ENCODE results near the gene EVA1C. TPM values are rescaled to one million over a fixed set of nuclear protein-coding genes. Genes with fewer than 3 reads are reported as not detected.

Gene EVA1C
- total and polyA plus RNA-seq, 2 donors (not counting 1 experiment from before 2014, with no cell fraction given), result 2.4 to 4.6 TPM

DNA sequence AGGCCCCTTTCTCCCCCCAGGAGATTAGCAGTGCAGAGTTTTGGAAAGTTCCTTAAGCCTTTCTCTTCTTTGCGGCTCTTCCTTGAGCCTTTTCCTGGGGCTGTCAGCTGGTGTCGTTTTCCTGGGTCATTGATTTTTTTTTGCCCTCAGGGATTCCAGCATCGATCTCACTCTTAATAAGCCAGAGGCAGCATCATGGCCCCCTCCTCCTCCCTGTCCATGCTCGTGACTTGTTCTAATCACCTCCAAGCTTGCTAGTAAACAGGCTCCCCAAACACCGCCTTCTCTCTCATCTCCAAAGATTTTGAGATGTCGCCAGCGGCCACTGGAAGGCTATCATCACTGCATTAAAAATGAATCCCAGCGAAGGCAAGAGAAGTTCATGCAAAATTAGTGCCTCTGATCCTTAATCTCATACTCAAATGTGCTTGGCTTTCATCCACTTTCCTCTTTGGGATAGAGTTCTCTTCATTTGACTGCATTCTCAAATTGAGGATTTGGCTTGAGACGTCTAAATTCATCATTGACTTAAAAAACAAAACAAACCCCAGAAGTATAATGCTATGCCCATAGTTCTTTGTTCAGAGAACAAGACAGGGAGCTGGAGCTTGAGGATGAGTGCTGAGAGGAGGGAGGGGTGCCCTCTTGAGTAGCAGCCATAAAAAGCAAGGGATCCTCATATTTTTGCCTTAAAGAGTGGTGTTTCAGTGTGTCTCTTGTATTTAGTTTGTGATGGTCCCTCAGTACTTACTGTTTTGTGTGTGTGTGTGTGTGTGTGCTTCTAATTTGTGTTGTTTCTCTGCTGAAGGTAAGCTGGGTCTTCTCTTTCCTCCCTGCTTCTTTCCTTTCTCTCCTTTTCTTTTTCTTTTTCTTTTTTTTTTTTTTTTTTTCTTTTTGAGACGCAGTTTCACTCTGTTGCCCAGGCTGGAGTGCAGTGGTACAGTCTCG is 3.2 kb downstream of the EVA1C start:
- no peak for DNase-seq (ENCODE audit: low read depth in 2 of 2)
- H3K4me2 ChIP-seq (ENCODE audit: extremely low read depth, insufficient read depth, low read length), result no peak overlapping the region

DNA sequence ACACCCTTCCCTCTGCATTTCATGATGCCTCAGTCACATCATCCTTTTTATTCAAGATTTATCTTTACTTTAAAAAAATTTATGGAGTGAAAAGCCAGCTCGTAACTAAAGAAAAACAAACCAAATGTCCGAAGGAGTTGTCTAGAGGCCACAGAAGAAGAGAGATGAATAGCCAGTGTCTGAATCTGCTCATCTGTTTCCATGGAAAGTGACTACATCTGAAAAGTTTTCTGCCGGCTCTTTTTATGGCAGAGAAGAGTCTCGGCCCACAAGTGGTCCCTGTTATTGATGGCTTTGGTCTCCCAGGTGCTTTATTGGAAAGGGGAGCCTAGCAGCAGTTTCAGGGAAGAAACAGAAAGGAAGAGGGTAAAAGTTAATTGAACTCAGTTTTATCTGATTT is 5.6 kb downstream of the EVA1C start:
- no peak overlapping the region for H2AFZ ChIP-seq (ENCODE audit: low read length)
- H3K4me1 ChIP-seq (ENCODE audit: control insufficient read depth, extremely low read depth, insufficient read depth, low read length), result no peaks in the 10 kb centered on the region
- TF ChIP-seq, protein P1, sequence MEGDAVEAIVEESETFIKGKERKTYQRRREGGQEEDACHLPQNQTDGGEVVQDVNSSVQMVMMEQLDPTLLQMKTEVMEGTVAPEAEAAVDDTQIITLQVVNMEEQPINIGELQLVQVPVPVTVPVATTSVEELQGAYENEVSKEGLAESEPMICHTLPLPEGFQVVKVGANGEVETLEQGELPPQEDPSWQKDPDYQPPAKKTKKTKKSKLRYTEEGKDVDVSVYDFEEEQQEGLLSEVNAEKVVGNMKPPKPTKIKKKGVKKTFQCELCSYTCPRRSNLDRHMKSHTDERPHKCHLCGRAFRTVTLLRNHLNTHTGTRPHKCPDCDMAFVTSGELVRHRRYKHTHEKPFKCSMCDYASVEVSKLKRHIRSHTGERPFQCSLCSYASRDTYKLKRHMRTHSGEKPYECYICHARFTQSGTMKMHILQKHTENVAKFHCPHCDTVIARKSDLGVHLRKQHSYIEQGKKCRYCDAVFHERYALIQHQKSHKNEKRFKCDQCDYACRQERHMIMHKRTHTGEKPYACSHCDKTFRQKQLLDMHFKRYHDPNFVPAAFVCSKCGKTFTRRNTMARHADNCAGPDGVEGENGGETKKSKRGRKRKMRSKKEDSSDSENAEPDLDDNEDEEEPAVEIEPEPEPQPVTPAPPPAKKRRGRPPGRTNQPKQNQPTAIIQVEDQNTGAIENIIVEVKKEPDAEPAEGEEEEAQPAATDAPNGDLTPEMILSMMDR (conservative IDR thresholded peaks at IDR 0.05 in 1 of 2, IDR thresholded peaks at IDR 0.05 in 1 of 2; ENCODE audit: low read depth in 1 of 2, low read length in 2 of 2), result no peak
- TF ChIP-seq EZH2 (IDR thresholded peaks at IDR 0.05; ENCODE audit: low read length, missing control alignments), result no peak
- no peaks in the 10 kb centered on the region for H4K20me1 ChIP-seq (ENCODE audit: control insufficient read depth, extremely low read depth, insufficient read depth, low read length)
- no peaks in the 10 kb centered on the region for H3K9me3 ChIP-seq (ENCODE audit: control insufficient read depth, insufficient read depth, low read depth, low read length)
- no peaks in the 10 kb centered on the region for H3K79me2 ChIP-seq (ENCODE audit: control insufficient read depth, insufficient read depth, low read length)
- no peak overlapping the region for H3K4me3 ChIP-seq (replicated peaks in 1 of 4; ENCODE audit: control extremely low read depth in 1 of 4, insufficient read depth in 1 of 4, low read depth in 3 of 4, low read length in 4 of 4)
- no peaks in the 10 kb centered on the region for H3K27me3 ChIP-seq (ENCODE audit: control insufficient read depth, insufficient read depth, low read length)
- H3K27ac ChIP-seq (ENCODE audit: insufficient read depth, low read length), result no peak overlapping the region
- DNase-seq (ENCODE audit: low read depth in 2 of 2), result no peak
- H3K36me3 ChIP-seq (ENCODE audit: control insufficient read depth, insufficient read depth, low read length), result no peaks in the 10 kb centered on the region
- H3K9ac ChIP-seq (ENCODE audit: insufficient read depth, low read length), result no peak overlapping the region
- H3K4me2 ChIP-seq (ENCODE audit: extremely low read depth, insufficient read depth, low read length), result no peak overlapping the region

More for the DNA sequence above, 3.2 kb downstream of the EVA1C start:
- H3K9ac ChIP-seq (ENCODE audit: insufficient read depth, low read length), result no peak overlapping the region
- H3K27me3 ChIP-seq (ENCODE audit: control insufficient read depth, insufficient read depth, low read length), result no peaks in the 10 kb centered on the region
- no peaks in the 10 kb centered on the region for H3K36me3 ChIP-seq (ENCODE audit: control insufficient read depth, insufficient read depth, low read length)
- no peak overlapping the region for H2AFZ ChIP-seq (ENCODE audit: low read length)
- TF ChIP-seq, protein P1 (conservative IDR thresholded peaks at IDR 0.05 in 1 of 2, IDR thresholded peaks at IDR 0.05 in 1 of 2; ENCODE audit: low read depth in 1 of 2, low read length in 2 of 2), result no peak
- no peak for TF ChIP-seq EZH2 (IDR thresholded peaks at IDR 0.05; ENCODE audit: low read length, missing control alignments)
- no peaks in the 10 kb centered on the region for H3K4me1 ChIP-seq (ENCODE audit: control insufficient read depth, extremely low read depth, insufficient read depth, low read length)
- no peaks in the 10 kb centered on the region for H3K79me2 ChIP-seq (ENCODE audit: control insufficient read depth, insufficient read depth, low read length)
- no peak overlapping the region for H3K4me3 ChIP-seq (replicated peaks in 1 of 4; ENCODE audit: control extremely low read depth in 1 of 4, insufficient read depth in 1 of 4, low read depth in 3 of 4, low read length in 4 of 4)
- no peaks in the 10 kb centered on the region for H4K20me1 ChIP-seq (ENCODE audit: control insufficient read depth, extremely low read depth, insufficient read depth, low read length)
- H3K27ac ChIP-seq (ENCODE audit: insufficient read depth, low read length), result no peak overlapping the region
- no peaks in the 10 kb centered on the region for H3K9me3 ChIP-seq (ENCODE audit: control insufficient read depth, insufficient read depth, low read depth, low read length)

DNA sequence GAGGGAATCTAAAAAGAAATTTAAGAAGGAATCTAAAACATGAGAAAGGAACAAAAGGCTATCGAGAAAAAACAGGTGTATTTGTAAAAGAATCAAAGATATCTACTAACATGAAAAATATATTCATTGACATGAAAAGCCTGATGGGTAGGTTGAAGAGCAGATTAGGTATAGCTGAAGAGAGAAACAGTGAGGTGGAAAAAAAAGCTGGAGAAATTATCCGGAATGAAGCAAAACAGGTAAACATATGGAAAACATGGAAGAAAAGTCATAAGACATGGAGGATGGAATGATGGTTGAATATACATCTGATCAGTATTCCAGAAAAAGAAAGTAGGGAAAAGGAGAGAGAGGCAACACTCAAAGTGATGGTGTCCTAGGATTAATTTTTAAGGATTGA is 9.6 kb downstream of the EVA1C start:
- peaks cover 4% of the 10 kb centered on the region for H3K4me1 ChIP-seq (ENCODE audit: control insufficient read depth, extremely low read depth, insufficient read depth, low read length)
- no peak overlapping the region for H3K9ac ChIP-seq (ENCODE audit: insufficient read depth, low read length)
- no peaks in the 10 kb centered on the region for H4K20me1 ChIP-seq (ENCODE audit: control insufficient read depth, extremely low read depth, insufficient read depth, low read length)
- H3K27me3 ChIP-seq (ENCODE audit: control insufficient read depth, insufficient read depth, low read length), result no peaks in the 10 kb centered on the region
- H3K9me3 ChIP-seq (ENCODE audit: control insufficient read depth, insufficient read depth, low read depth, low read length), result no peaks in the 10 kb centered on the region
- TF ChIP-seq, protein P1 (conservative IDR thresholded peaks at IDR 0.05 in 1 of 2, IDR thresholded peaks at IDR 0.05 in 1 of 2; ENCODE audit: low read depth in 1 of 2, low read length in 2 of 2), result no peak
- no peak for TF ChIP-seq EZH2 (IDR thresholded peaks at IDR 0.05; ENCODE audit: low read length, missing control alignments)
- H2AFZ ChIP-seq (ENCODE audit: low read length), result no peak overlapping the region
- H3K79me2 ChIP-seq (ENCODE audit: control insufficient read depth, insufficient read depth, low read length), result no peaks in the 10 kb centered on the region
- H3K4me2 ChIP-seq (ENCODE audit: extremely low read depth, insufficient read depth, low read length), result no peak overlapping the region
- DNase-seq (ENCODE audit: low read depth in 2 of 2), result no peak
- no peak overlapping the region for H3K27ac ChIP-seq (ENCODE audit: insufficient read depth, low read length)
- no peaks in the 10 kb centered on the region for H3K36me3 ChIP-seq (ENCODE audit: control insufficient read depth, insufficient read depth, low read length)
- no peak overlapping the region for H3K4me3 ChIP-seq (replicated peaks in 1 of 4; ENCODE audit: control extremely low read depth in 1 of 4, insufficient read depth in 1 of 4, low read depth in 3 of 4, low read length in 4 of 4)
